Activated CD8-positive, alpha-beta memory T cell treated with anti-CD3 and anti-CD28 coated beads for 4 hours (primary cell): Measurements from ENCODE around the gene ICE2.

Experiments used
- DNase-seq, 2 donors: peaks; one replicate each; pipeline ENCODE4 v3.0.0-alpha.2; 2020; ENCODE audit warnings: low read depth in 2 of 2

The ICE2 gene

GRCh38 chr15:60493166-60493565 is 14.2 kb upstream of the ICE2 start:
- no peak for DNase-seq

GRCh38 chr15:60486742-60487141 is 7.8 kb upstream of the ICE2 start:
- DNase-seq = no peak

DNA sequence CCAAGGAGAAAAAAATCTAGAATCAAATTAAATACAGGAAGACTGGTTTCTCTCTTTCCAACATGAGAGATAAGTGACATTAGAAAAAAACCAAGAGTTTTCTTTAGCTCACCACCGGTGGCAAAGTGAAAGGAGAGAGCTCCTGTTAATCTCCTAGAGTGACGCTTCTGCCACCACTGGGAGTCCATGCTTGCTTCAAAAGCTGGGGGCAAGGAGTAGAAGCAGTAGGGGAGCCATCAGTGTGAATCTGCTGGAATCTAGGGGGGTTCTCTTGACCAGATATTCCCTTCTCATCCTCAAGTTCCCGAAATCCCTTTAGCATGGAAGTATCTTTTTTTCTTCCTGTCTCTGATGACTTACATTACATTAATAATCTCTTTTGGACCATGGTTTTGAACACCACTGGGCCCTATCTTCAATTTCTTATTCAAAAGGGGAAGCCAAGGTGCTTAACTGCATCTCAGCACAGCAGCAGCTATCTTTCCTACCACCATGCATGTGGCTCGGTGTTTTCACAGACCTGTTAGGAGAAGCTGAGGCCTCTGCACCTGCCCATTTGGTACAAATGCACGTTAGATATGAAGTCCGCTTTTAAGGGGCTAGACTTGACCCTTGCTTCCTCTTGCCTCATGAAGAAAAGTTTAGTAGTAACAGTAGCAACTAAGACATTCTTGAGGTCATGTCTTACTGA is 6.6 kb upstream of the ICE2 start:
- DNase-seq = no peak

- no peak for DNase-seq
Measured at GRCh38 chr15:60483042-60483441, 4.1 kb upstream of the ICE2 start.

- DNase-seq = no peak
Measured at GRCh38 chr15:60480888-60481287, 1.9 kb upstream of the ICE2 start.

DNA sequence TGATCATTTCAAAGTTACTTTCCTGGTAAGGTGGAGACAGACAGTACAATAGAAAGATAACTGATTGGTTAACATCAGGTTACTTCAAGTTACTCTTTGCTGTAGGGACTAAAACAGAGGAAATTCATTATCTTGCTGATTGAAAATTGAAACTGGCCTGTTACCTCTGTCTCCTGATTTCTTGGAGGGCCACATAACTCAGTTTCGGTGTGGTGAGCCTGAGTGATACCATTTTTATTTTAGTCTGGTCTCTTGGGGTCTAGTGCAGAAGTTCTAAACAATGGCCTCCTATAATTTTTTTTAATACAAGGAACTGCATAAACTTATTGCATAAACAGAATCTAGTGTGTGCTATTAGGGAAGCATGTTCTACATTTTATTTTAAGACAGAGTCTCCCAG is 1.2 kb upstream of the ICE2 start:
- no peak for DNase-seq

DNA sequence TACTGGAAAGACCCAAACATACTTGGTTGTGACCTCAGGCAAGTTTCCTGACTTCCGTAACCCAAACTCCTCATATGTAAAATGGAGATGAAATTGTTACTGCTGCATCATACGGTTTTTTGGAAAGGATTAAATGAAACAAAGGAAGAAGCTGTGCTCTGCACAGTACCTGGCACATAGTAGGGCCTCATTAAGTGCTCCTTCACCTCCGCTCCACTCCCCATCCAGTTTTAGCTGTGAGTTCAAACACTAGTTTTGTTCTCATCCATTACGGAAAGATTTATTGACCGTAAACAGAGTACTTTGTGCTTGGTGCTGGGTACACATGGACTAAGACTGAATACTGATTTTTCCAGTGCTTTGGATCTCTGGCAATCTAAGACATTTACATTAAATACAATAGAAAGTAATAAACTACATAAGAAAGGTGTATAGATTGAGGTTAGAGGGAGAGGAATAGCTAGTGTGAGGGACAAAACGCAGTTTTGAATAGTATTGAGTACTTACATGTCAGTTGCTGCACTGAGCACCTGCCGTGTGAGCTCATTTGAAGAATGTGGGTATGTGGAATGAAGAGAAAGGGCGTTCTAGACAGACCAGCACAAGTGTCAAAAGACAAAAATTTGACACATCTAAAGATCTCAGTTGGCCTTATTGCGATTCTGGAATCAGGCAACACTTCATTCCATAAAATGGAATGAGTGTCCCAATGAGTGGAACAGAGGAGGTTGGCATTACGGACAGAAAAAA is 594 bp upstream of the ICE2 start:
- DNase-seq = no peak

GRCh38 chr15:60477916-60478565 is 901 bp downstream of the ICE2 start:
- no peak for DNase-seq

DNA sequence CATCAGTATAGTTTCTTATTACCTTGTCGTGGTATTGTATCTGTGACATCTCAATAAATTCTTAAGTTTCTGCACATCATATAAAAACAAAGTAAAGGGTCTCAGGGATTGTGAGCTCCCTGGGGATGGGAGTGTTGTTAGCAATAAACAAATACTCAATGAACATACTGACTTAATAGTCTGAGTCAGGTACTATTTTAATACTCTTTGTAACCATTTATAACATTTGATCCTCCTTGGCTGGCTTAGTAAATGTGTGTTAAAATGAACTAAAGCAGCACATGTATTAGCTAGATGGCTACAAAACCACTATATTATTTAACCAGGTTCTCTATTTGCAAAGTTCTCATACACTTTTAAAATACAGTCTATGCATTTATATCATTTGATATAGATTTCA is 1.8 kb downstream of the ICE2 start:
- no peak for DNase-seq

GRCh38 chr15:60476713-60477112 is 2.2 kb downstream of the ICE2 start:
- no peak for DNase-seq

DNA sequence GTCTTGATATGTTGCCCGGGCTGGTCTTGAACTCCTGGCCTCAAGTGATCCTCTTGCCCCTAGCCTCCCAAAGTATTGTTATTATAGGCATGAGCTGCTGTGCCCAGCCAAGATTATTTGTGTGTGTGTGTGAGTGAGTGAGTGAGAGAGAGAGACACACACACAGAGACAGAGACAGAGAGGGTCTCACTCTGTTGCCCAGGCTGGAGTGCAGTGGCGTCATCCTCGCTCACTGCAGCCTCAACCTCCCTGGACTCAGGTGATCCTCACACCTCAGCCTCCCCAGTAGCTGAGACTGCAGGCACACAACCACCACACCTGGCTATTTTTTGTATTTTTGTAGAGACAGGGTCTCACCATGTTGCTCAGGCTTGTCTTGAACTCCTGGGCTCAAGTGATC is 5.8 kb downstream of the ICE2 start:
- DNase-seq = no peak

- DNase-seq = no peak
Measured at GRCh38 chr15:60471314-60471713, 7.6 kb downstream of the ICE2 start.

- no peak for DNase-seq
Measured at GRCh38 chr15:60469893-60470641, 8.9 kb downstream of the ICE2 start.

DNA sequence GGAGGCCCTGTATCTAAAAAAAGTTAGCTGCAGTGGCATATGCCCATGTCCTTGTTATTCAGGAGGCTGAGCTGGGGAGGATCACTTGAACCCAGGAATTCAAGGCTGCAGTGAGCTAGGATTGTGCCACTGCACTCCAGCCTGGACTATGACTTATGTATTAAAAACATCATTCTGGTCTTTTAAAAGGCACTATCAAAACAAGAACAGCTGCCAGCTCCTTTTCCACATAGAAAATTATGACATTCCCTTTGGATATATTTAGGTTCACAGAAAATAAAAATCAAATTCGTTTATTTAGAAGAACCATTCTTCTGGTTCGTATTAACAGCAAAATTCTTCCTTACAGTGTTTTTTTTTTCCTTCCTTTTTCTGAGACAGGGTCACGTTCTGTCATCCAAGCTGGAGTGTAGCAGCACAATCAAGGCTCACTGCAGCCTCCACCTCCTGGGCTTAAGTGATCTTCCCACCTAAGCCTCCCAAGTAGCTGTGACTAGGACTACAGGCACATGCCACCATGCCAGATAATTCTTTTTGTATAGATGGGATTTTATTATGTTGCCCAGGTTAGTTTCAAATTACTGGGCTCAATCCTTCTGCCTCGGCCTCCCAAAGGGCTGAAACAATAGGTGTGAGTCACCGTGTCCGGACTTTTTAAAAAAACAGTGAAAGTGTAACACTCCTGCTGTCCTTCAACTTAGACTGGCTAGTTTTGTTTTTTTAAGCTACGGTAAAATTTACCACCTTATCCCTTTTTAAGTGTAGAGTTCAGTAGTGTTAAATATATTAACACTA is 13.9 kb downstream of the ICE2 start:
- no peak for DNase-seq

DNA sequence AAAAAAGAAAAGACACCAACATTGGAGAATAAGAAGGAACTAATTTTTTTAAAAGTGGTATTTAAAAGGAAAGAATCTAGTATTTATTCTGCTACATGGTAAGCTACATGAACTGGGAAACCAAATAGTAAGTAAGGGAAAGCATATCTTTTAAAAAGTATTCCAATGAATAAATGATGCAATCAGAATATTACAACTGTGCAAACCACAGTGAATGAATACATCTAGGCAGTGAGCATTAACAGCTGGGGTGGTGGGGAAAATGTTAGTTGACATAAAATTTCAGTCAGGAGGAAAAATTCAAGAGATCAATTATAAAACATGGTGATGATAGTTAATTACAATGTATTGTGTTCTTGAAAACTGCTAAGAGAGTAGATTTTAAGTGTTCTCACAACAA is 16.9 kb downstream of the ICE2 start:
- no peak for DNase-seq

- no peak for DNase-seq
Measured at GRCh38 chr15:60460931-60461330, 18.0 kb downstream of the ICE2 start.

DNA sequence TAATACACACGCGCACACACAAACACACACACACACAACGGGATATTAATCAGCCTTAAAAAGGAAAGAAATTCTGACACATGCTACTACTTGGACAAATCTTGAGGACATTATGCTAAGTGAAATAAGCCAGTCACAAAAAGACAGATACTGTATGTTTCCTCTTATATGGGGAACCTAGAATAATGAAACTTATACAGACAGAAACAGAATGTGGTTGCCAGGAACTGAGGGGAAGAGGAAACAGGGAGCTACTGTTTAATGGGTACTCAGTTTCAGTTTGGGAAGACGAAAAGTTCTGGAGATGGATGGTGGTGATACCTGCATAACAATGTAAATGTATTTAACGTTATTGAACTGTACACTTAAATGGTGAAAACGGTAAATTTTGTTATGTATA is 20.2 kb downstream of the ICE2 start:
- DNase-seq = no peak

GRCh38 chr15:60457985-60458384 is 21.0 kb downstream of the ICE2 start:
- DNase-seq = no peak

DNA sequence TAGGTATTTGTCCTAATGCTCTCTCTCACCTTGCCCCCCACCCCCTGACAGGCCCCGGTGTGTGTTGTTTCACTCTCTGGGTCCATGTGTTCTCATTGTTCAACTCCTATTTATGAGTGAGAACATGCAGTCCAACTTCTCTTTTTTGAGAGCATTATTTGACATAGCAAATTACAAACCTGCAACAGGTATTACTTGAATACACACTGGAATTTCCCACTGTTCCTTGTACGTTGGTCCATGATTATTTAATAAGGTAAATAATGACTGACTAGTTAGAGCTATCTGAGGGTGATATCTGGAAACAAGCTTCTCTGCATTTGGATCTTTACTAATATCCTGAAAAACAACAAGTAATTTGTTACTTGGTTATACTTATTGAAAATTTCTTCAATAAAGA is 24.1 kb downstream of the ICE2 start:
- DNase-seq = no peak

- no peak for DNase-seq
Measured at GRCh38 chr15:60448668-60449360, 30.1 kb downstream of the ICE2 start.
